GM19238 (cell line): ENCODE data around the gene WDFY2.
"Not testable (repeated sequence)": the region's sequence is repeated elsewhere in the genome, so short reads cannot be mapped to it uniquely, and the experiment has no call there.

Experiments used
- DNase-seq: peaks from one replicate; pipeline ENCODE4 v3.0.0; 2011; ENCODE audit warnings: low spot score; ENCODE audit not compliant: insufficient read length

Gene WDFY2

DNA sequence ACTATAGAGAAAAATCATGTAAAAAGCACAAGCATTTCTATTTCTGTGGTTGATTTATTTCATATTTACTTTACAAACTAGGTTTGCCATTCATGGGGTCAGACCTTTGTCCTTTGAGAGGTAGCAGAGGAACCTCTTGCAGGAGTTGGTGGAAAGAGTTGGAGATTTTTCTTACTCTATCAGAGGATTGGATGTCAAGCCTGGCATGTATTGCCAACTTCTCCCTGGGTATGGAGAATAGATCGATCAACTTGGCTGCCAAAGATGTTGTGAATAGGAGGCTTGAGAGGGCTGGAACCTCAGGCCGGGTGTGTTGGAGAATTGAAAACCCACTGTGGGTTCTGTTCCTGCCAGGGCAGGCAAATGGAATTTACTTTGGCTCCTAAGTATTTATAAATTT lies 81.2 kb downstream of the WDFY2 start:
- DNase-seq: no peak

DNA sequence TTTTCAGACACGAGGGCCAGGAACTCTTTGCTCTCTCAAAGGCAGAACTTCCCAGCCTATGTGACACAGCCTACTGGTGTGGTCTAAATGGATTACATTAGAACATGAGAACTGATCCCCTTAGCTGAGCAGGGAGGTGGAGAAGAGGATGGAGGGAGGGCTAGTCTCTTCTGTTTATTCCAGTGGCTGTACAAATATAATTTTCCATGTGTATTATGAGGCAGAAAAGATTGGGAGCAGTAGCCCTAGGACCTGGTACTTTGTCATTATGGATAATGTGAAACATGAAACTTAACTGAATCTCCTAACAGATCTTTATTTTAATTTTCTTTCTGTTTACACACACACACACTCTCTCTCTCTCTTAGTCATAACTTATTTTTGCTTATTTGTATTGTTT lies 82.1 kb downstream of the WDFY2 start:
- DNase-seq: no peak

DNA sequence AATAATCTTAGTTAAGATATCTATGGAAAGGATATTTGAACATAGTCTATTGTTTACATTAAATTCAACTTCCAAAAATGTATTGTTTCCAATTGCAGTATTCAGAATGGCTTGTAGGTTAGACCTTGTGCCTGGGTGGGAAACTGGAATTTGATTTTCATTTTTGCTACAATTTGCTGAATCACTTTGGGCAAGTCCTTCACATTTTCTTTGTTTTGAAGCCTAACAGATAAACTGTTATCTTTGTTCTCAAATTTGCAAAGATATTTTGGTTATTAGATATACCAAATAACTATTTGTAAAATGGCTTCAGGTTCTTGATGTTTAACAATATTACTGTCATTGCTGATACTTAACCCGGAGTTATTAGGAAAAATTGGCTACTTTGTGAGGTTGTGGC lies 82.6 kb downstream of the WDFY2 start:
- DNase-seq: no peak

DNA sequence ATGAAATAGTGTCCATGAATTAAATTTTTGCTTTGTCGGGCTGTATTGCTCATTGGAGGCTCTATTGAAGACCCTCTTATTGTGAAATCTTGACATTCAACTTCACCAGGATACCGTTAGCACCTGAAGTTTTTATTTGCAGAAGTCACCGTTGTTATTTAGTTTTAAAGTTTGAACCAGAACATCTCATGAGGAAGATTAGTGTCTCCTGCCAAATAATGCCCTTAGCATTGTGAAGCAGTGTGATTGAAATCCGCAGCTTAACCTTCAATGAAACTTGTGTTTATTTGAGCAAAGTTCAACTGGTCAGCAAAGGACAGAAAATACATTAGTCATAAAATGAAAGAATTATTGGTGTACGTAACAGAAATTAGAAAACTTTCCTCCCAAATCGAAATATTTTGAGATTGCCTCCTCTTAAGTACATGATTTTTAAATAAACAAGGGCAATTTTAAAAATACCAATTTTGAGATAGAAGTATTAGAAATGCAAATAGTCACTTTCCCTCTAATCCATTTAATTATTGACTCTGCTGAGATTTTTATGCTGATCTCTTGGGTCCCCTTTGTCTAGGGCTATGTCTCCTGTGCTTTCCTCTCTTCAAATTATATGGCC lies 84.4 kb downstream of the WDFY2 start:
- no peak for DNase-seq

DNA sequence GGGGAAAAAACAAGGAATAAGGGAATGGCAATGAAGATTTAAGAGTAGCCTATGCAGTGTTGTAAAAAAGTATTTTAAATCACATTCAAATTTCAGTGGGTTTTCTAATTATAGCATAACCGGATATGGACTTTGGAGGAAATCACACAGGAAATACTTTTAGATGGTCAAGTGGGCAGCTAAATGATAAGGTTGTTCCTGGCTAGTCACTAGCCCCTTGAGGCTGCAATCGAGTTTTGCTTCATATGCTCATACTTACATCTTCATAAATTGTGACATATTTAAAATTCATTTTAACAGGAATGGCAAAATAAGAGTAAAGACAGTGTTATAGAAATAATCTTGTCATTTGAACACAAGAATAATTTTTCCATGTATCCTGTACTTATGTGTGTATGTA lies 88.9 kb downstream of the WDFY2 start:
- no peak for DNase-seq

DNA sequence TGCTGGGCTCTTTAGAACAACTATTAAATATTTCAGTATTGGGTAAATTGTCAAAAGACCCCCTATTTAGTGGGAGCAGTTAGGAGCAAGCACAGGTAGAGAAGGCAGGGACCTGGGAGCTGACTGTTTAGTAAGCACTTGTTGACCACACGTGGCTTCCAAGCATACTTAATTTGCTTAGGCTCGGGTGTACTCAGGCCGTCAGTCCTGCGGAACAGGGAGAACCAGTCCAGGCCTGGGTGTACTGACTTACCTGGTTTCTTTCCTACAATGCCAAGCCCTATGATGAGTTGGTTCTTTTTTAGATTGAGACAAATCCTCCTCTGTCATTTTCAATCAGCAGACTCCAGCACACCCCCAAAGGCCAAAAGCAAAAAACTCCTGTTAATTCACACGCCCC lies 90.0 kb downstream of the WDFY2 start:
- no peak for DNase-seq

DNA sequence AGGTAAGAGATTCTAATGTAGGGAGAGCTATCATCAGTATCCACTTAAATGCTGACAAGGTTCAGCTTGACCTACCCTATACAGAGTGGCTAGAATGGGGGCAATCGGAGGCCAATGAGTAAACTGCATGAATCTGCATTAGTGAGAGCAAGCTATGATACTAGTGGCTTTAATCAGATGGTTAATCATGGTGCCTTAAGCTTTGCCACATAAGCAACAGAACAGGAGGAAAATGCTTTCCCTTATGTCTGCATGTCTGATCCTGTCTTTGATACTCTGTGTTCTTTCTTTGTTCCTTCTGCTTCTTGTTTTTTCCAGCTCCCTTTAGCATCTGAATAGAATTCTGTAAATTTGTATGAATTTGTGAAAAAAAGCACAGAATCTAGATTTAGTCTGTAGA lies 91.1 kb downstream of the WDFY2 start:
- no peak for DNase-seq

DNA sequence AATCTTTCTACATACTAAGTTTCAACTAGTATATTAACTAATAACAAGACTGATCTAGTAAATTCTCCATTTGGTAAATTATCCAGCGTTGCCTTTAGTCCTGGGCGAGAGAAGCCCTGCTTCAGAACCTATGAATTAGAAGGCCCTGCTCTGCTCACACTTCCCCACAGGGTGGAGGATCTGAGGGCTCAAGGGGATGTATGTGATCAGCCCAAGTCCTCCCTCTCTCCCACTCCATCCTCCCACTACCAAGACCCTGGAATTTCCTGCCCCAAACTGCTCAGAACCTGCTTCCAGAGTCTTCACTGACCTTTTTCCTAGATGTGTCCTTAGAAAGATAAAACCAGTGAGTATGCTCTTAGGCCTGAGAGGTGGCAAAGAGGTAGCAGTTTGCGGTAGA lies 91.6 kb downstream of the WDFY2 start:
- DNase-seq: no peak

DNA sequence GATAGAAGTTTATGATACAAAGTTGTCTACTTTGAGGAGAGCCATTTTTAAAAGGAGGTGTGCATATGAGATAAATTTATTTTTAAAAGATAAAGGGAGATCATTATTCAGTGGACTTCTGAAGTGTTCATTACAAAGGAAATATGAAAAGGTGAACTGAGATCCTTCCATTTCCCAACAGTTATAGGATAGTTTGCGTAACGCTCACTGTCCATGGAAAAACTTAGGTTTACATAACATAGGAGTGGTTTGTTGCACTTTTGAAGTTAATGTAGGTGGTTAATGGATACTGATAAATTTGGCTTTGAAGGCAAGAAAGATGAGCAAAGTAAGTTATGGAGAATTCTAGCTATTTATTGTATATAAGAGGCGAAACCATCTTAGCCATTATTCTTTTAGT lies 92.5 kb downstream of the WDFY2 start:
- DNase-seq: no peak

DNA sequence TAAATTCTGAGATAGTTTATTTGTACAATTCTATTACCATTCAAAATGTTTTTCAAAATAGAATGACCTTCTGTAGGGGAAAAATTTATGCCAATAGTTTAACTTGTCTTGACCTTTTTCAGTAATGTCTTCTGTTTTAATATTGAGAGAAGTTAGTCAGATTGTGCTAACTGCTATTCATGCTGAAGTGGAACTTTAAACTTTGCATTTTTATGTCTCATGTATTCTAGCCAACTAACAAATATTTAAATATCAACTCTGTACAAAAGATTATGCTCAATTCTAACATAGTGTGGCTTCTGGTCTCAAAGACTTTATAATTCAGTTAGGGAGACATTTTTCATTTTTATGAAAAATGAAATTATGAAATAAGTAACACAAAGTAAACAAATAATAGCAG lies 94.2 kb downstream of the WDFY2 start:
- DNase-seq: no peak

DNA sequence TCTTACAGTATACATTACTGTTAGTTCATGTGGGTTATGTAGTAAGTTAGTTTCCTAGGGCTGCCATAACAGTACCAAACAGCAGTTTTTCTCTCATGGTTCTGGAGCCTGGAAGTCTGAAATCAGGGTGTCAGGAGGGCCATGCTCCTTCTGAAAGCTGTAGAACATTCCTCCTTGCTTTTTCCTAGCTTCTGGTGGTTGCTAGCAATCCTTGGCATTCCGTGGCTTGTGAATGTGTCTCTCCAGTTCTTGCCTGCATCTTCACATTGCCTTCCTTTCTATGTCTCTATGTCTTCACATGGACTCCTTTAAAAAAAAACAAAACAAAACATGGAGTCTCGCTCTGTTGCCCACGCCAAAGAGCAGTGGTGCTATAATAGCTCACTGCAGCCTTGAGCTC lies 95.4 kb downstream of the WDFY2 start:
- no peak for DNase-seq

DNA sequence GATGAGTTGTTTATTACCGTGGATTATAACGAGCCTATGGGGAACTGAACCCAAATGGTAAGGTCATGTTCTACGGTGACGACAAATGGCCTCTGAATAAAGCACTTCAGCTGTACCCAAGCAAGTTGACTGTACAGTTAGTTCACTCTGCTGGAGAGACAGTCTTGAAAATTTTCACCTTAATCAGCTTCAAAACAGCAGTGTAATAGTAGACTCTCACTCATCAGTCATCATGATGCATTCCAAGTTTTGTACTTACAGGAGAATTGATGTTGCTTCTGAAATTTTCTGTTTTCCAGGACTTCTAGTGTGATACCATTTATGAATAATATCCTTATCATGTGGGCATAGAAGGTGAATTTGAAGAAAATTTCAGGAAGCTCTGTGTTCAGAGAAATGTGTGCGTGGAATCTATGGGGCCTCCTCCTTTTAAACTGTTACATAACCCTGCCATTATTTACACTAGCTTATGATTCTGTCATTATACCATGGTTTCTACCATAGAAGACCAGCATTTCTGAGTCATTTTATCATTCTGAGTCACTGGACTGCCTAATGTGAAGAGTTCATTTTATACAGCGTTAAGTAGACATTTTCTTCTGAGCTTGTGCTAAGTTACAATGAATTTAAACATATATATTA lies 96.9 kb downstream of the WDFY2 start:
- no peak for DNase-seq

DNA sequence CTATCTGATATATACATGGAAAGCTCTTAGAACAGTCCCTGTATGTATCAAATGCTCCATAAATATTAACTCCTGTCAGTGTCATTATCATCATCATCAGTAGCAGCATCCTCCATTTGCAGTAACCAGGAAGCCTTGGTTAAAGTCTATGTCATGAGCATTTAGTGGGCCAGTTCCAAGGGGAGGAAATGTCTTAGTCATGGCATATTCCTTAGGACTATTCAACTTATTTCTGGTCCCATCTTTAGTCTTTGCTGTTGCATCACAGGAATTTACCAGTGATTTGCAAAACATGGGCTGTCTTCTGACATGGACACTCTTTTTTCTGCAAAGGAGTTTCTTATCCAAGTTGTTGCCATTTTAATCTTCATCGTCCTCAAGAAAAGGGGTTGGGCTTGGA lies 98.4 kb downstream of the WDFY2 start:
- DNase-seq: no peak

DNA sequence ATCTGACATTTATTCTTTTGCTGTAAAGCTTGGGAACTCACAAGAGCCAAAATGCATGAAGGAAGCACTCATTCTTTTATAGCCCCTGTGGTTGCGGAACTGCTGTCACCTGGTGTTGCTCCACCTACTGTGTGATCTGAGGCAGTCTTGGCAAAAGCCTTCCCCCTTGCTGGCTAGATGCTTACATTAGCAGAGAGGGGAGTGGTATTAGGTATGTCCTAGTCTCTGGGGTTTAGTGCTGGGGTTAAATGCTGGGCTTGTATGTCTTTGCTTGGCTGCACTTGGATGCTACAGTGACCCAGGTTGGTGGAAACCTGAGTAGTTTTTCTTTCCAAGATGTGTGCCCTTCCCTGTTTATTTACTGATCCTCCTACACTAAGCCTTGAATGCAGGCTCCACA lies 99.3 kb downstream of the WDFY2 start:
- no peak for DNase-seq

DNA sequence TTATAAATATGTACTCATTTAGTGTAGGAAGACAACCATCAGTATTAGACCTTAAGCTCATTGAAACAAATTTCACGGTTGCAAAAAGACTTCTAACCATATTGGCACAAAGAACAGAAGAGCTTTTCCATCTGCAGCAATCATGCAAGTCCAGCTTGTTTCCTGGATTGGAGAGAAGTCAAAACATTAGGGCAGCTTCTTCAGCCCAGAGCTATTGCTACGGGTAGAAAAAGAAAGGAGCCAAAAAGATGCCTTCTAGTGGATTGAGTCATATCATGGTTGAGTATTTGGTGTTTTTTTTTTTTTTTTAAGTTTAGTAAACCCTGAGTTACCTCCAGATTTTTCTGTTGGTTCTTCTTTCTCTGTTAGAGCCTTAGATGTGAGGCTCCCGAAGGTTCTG lies 99.8 kb downstream of the WDFY2 start:
- DNase-seq: no peak

DNA sequence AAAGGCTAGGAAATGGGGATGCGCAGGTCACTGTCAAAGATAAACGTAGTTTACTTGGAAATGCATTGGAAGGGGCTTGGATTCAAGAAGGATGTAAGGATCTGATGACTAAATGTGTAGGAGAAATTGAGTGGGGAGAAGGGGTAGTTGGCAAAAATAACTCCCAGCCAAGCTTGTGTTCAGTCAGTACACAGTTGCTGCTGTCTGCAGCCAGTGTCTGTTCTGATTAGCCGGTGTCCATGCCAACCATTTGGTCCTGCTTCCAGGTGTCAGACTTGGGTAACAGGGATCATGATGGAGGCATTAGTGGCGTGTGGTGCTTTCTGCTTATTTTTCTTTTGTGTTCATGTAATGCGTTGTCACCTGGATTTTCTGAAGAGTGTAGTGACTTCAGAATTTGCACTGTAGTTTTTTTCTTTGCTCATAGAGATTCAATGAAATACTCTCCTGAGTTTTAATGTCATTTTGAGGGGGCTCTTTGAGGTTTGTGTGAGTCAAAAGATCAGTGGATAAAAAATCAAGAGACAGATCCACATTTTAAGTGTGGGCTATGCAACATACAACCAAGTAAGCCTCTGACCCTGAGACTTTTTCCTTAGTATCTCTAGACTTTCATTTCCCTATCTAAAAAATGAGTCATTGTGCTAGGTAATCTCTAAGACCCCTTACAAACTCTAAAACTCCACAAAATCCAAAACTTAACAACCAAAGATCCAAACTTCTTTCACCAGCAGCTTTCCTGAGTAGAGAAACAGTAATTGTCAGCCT lies 103.9 kb downstream of the WDFY2 start:
- no peak for DNase-seq

DNA sequence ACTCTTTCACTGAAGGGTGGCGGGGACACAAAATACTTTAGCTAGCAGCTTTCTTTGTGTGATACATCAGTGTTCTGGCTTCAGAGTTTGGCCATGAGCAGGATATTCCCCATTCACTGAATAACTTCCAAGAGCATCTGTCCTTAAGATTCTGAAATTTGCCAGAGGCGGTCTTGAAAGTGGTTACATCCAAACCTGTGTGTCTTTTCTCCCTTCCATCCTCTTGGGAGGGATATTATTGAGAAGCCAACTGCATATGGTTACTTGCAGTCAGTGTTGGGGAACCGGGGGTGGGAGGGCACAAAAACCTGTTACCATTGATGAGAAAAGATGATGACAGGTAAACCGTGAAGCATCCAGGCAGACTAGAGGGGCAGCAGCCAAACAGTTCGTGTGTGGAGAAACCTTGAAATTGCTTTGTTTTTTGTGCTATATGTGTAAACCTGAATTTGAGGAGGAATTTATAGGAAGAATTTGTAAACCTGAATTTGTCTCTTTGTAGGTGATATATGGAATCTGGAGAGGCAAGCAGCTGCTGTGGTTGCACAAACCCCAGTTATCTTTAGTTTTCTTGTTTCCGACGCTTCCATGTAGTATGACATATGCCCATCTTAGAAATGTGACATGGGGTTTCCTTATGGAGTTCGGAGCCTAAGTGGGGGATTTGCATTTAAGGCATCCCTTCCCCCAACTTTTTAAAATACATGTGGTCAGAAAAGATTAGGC lies 104.8 kb downstream of the WDFY2 start:
- DNase-seq: no peak

DNA sequence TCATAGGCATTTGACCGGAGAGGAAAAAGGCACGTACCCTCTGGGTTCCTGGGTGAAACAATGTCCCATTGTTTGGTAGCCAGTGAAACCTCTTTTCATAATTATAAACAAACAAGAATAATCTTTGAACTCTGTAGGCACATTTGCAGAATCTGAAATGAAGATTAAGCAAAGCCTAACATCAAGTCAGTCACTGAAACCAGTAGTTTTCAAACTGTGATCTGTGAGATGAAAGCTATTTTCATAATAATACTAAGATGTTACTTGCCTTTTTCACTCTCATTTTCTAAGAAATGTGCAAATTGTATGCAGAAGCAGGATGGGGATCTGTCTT lies 105.4 kb downstream of the WDFY2 start:
- DNase-seq: no peak

DNA sequence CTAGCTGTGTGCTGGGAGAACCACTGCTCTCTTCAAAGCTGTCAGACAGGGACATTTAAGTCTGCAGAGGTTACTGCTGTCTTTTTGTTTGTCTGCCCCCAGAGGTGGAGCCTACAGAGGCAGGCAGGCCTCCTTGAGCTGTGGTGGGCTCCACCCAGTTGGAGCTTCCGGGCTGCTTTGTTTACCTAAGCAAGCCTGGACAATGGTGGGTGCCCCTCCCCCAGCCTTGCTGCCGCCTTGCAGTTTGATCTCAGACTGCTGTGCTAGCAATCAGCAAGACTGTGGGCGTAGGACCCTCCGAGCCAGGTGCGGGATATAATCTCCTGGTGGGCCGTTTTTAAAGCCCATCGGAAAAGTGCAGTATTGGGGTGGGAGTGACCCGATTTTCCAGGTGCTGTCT lies 111.4 kb downstream of the WDFY2 start:
- not testable (repeated sequence) for DNase-seq

DNA sequence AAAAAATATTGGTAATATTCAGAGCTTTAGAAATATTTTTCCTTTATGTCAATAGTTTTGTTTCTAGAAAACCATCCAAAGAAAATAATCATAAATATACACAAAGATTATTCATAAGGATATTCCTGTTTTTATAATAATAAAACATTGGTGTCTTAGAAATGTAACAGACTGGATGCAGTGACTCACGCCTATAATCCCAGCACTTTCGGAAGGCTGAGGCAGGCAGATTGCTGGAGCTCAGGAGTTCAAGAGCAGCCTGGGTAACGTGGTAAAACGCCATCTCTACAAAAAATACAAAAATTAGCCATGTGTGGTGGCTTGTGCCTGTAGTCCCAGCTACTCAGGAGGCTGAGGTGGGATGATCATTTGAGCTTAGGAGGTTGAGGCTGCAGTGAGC lies 112.9 kb downstream of the WDFY2 start:
- no peak for DNase-seq

DNA sequence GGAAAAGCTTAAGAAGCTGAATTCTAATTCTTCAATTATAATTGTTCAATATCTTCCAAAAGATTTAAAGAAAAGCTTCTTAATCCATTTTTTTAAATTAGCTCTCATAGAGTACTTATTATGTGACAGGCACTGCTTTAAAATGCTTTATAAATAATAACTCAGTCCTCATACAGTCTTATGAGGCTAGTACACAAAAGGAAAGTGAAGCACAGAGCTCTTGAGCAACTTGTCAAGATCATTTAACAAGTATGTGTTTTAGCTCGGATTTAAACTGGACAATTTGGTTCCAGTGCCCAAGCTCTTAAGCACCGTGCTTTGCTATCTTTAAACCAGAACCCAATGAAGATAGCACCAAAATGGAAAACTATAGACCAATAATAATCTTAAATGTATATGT lies 113.6 kb downstream of the WDFY2 start:
- no peak for DNase-seq

DNA sequence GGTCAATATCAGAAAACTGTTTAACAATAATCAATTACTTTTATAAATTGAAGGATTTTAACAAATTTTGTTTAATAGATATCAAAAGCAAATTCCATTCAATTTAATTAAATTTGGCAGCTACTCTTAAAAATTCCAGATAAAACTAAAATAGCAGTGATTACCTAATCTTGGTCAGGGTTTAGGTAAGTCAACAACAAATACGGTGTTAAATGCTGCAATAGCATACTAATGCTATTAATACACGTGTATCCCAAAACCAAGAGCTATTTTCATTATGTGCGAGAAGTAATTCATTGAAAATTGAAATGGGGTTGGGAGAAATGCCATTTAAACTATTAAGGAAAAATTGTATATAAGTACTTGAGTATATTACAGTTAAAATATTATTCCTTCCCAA lies 114.1 kb downstream of the WDFY2 start:
- no peak for DNase-seq
